Retinal pigment epithelial cell (primary cell): Measurements from ENCODE around the gene SPATA2.

Experiments
- DNase-seq: peaks from one replicate; pipeline ENCODE4 v3.0.0-alpha.2; 2010; ENCODE audit warnings: low read depth
- H3K4me3 ChIP-seq: 2 replicates; pipeline ENCODE4 v1.5.1; 2011; ENCODE audit warnings: mild to moderate bottlenecking, low read length, control low read depth, moderate library complexity
- TF ChIP-seq, protein P1 (sequence below): conservative IDR thresholded peaks from 2 replicates; pipeline ENCODE4 v1.5.1; 2011; ENCODE audit warnings: low read depth, low read length, control low read depth, inconsistent platforms

SPATA2 gene

GRCh38 chr20:49890471-49891361 lies 24.6 kb downstream of the SPATA2 start:
- TF ChIP-seq, protein P1, sequence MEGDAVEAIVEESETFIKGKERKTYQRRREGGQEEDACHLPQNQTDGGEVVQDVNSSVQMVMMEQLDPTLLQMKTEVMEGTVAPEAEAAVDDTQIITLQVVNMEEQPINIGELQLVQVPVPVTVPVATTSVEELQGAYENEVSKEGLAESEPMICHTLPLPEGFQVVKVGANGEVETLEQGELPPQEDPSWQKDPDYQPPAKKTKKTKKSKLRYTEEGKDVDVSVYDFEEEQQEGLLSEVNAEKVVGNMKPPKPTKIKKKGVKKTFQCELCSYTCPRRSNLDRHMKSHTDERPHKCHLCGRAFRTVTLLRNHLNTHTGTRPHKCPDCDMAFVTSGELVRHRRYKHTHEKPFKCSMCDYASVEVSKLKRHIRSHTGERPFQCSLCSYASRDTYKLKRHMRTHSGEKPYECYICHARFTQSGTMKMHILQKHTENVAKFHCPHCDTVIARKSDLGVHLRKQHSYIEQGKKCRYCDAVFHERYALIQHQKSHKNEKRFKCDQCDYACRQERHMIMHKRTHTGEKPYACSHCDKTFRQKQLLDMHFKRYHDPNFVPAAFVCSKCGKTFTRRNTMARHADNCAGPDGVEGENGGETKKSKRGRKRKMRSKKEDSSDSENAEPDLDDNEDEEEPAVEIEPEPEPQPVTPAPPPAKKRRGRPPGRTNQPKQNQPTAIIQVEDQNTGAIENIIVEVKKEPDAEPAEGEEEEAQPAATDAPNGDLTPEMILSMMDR: no peak
- no peak overlapping the region for H3K4me3 ChIP-seq
- DNase-seq: no peak

DNA sequence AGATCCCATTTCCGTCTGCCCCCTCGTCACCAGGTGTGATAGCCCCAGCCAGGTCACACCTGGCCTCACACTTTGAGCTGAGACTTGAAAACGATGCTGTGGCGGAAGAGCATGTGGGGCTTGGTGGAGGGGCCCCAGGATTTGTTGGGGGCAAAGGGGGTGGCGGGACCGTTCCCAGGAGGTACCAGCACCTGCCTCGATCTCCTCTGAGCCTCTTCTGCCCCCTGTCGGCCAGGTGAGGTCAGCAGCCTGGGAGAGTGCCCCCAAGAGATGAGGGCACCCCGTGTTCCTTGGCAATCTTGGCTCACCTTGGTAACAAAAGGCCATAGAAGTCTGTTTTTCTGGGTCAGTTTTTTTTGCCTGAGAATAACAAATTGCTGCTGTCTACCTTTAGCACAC lies 25.4 kb downstream of the SPATA2 start:
- TF ChIP-seq, protein P1: peak; percentile 42
- DNase-seq: no peak
- no peak overlapping the region for H3K4me3 ChIP-seq

GRCh38 chr20:49889001-49889934 lies 26.1 kb downstream of the SPATA2 start:
- DNase-seq: no peak
- no peak overlapping the region for H3K4me3 ChIP-seq
- TF ChIP-seq, protein P1: no peak

DNA sequence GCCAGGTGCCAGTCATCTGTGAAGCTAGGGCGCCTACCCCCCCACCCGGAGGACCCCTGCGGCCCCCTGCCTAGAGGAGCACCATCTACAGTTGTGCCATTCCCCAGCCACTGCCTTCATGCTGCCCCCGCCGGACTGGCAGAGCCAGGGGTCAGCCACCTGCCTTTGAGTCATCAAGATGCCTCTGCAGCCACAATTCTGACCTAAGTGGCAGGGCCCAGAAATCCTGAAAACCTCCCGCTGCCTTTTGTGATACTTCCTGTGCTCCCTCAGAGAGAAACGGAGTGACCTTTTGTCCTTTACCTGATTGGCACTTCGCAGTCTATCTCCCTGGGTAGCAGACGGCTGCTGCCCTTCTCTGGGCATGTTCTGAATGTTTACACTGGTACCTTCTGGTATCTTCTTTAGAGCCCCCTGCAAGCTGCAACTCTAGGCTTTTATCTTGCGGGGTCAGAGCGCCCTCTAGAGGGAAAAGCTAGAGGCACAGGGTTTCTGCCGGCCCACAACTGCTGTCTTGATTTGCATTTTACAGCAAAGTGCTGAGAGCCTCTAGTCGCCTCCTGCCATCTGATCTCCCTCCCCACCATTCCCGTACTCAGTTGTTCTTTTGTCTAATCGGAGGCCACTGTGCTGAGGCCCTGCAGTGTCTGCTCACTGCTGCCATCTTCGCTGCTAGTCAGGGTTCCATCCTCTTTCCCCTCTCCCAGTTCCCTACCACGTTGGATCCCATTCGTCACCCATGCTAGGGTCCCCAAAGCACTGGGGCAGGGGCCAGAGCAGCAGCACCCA lies 26.9 kb downstream of the SPATA2 start:
- TF ChIP-seq, protein P1: peak; percentile 92
- H3K4me3 ChIP-seq: no peak overlapping the region
- DNase-seq: no peak

- DNase-seq: no peak
- H3K4me3 ChIP-seq: no peak overlapping the region
- TF ChIP-seq, protein P1: no peak
Observed at GRCh38 chr20:49887251-49888211, 27.8 kb downstream of the SPATA2 start.
